Posterior vena cava (tissue), 2 donors: ENCODE measurements around the gene RB1. TPM values are rescaled to one million over a fixed set of nuclear protein-coding genes. Genes with fewer than 3 reads are reported as not detected.
"Not testable (repeated sequence)": the region's sequence is repeated elsewhere in the genome, so short reads cannot be mapped to it uniquely, and the experiment has no call there.

Source experiments
- DNase-seq: peaks from one replicate; pipeline ENCODE4 v3.0.0-alpha.2; 2020; ENCODE audit warnings: low spot score
- intact Hi-C, 2 donors: fragments of 100-400 bp; cut with DNase I; formaldehyde crosslinking; loops; one replicate each; pipeline versions ENCODE4 v1.14.1 to v1.14.2; 2022 to 2023
- total RNA-seq, 2 donors: library from RNA; stranded (reverse); fragmentation: NEBNext Ultra II Directional; extraction: Animal tissue kit (Norgen Biotek cat#: 25700); gene quantifications; one replicate each; pipeline ENCODE4 v1.2.1, GENCODE V29; 2021
- donor health status: DM: yes; HTN: yes; CAD: no.
- donor health status: DM: yes; HTN: yes; CAD: no.

RB1 gene
- total RNA-seq, 2 donors from 2014 or later = 33.3 to 35.9 TPM

DNA sequence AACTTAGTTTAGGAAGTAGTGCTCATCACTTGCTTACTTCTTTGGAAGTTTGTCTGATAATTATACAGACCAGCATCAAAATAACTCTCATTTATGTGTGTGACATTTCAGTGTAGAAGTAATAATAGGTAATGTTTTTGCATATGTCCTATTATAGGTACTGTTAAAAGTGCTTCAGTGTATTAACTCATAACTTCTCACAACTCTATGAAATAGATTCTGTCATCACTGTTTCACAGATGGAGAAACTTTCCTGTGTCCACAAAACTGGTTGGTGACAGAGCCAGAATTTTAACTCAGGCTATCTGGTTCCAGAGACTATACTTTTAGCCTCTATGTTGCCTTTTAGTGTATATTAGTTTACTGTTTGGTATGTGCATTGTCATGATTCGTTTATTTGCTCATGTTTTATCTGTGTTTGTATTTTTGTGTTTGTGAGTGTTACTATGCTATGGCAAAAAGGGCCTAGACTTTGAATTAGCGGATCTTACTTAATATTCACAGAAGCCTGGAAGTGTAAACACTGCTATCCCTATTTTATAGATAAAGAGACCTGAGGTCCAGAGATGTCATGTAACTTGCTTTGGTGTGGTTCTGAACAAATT, 96.6 kb downstream of the RB1 start:
- no peak for DNase-seq
- intact Hi-C loops = no loop called here

DNA sequence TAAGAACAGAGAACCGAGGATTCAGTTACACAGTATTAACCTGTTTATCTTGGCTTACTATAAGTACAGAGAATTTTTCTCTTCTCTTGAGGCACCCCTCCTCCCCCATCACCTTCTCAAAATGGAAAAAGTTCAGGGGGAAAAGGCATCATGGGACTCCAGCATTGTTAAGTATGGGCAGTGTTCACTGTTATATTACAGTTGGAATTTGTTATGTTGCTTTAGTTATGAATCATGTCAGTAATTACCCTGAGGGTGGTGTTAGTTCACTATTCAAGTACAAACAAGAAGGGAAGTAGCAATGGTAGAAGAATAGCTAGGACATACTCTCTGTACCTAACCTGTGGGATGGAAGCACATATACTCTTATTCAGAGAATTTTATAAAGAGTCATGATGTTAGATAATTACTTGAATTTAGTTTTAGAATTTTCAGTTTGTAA, 97.3 kb downstream of the RB1 start:
- no peak for DNase-seq
- intact Hi-C loops = no loop called here

DNA sequence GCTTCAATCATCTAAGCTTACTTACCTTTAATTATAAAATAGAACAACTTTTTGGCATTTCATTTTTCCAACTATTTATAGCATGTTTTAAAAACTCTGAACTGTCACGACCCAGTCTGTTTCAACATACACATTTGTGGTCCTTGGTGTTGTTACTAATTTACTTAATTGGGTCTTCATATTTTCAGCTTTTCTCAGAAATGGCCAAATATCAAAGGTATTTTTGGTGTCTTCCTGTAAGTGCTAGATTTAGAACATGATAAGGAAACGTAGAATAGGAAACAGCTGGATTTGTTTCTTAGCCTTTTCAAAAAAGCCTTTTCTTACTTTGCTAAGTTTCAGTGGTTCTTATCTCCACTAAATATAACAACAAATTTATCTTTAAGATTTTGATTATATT, 97.9 kb downstream of the RB1 start:
- intact Hi-C loops = no loop called here
- DNase-seq = no peak

DNA sequence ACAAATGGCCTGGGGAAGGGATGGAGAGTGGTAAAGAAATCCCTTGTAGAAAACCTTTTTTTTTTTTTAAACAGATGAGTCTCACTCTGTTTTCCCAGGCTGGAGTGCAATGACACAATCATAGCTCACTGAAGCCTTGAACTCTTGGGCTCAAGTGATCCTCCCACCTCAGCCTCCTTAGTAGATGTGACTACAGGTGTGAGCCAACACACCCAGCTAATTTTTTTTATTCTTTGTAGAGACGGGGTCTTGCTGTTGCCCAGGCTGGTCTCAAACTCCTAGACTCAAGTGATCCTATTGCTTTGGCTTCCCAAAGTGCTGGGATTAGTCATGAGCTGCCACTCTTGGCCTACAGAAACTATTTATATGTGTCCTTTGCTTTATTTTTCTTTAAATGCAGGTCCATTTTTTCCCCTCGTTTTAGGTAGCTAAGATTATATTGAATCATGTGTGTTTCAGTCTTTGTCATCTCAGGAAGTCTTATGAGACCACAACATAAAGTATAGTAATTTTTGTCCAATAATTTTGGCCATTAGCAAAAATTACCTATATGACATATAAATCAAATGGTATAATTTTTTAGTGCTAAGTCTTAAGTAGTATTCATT, 98.9 kb downstream of the RB1 start:
- no peak for DNase-seq
- intact Hi-C loops = no loop called here

DNA sequence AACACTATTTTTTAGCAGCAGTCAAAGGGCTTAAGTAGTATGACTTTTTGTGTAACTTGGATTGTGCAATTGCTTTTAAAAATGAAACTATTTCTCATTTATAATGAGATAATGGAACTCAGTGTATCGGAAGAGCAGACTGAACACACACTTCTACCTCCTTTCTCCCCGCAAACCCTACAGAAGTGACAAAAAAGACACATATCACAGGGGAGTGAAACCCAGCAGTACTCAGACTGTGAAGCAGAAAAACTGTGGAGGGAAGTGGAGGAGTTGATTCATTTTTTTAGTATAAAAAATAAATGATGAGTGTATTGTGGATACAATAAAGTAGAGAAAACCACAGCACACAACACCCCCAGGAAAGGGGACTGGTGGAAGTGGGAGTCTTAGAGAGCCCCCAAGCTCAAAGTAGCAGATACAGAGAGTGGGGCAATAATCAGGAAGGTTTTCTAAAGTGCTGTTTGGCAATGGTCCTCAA, 99.6 kb downstream of the RB1 start:
- no peak for DNase-seq
- intact Hi-C loops = no loop called here

DNA sequence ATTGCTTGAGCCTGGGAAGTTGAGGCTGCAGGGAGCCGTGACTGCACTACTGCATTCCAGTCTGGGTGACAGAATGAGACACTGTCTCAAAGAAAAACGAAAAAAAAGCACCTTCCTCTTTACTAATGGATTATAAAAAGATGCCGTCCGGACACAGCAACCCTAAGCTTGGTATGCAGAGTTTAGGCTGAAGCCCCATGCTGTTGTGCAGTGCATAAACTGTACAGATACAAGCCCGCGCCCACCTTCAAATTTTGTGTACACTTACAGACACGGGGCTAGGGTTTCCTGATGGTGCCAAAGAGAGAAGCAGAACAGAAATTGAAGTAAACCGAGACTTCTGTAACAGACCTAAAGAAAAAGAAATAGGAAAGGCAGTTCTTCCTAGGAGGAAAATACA, 100.4 kb downstream of the RB1 start:
- intact Hi-C loops = no loop called here
- DNase-seq = no peak

DNA sequence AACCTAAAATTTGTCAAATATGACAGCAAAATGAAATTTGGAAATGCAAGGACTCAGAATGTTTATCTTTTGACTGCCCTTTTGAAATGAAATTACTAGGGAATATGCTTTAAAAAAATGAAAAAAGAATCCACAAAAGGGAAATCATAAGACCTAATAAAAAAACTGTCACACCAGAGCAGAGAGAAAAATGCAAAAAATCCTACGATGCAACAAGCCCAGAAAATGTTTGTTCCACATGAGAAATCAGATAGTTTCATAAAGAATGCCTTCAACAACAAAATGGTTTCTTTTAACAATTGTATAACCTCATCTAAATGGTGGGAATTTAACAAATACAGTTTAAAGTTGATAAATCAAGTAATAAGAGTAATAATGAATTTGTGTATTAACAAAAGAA, 101.4 kb downstream of the RB1 start:
- intact Hi-C loops = no loop called here
- DNase-seq = no peak

DNA sequence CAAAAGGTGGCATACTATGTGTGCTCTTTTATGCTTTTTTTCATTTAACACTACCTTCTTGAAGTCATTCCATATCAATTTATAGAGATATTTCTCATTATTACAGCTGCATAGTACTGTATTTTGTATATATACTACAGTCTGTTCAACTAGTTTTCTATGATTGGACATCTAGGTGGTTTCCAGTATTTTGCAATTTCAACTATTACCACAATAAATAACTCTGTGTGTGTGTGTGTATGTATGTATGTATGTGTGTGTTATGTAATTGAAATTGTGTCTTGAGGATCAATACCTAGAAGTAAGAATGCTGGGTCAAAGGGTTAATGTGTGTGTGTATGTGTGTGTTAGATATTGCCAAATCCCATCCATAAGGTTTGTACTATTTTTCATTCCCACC, 102.3 kb downstream of the RB1 start:
- no peak for DNase-seq
- intact Hi-C loops = no loop called here

DNA sequence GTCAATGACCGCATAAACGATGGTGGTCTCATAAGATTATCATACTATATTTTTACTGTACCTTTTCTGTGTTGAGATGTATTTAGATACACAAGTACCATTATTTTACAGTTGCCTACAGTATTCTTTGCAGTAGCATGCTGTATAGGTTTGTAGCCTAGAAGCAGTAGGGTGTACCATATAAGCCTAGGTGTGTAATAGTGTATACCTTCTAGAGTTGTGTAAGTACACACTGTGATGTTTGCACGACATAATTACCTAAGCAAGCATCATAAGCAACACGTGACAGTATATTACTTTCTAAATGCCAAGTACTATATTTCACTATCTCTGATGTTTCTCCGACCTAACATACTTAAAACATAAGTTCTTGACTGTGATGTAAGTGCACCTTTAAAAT, 106.6 kb downstream of the RB1 start:
- intact Hi-C loops = no loop called here
- no peak for DNase-seq

DNA sequence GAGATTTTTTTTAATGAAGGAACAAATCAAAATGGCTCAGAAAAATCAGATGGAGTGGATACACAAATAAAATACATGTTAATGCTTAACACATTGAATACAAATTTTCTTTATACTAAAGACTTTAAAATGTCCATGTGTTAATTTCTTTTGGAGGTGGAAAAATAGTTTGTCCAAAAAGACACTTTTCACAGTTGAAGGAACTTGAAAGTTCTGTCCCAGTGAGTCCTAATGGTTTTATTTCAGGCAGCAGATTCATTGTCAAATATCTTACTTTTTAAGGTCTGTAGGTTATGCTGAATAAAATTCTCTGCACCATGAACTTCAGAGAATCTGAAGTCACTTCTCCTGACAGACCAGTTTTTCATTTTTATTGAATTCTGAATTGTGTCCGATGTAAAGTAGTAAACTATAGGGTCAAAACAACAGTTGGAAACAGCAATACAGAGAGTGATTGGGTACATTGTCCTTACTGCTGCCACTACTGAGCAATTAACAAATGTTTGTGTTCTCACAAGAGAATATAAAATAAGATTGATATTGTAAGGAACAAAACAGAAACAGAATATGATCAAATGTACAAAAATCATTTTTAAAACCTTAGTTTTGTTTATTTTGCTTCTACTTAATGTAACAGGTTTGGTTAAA, 107.7 kb downstream of the RB1 start:
- intact Hi-C loops = no loop called here
- no peak for DNase-seq

DNA sequence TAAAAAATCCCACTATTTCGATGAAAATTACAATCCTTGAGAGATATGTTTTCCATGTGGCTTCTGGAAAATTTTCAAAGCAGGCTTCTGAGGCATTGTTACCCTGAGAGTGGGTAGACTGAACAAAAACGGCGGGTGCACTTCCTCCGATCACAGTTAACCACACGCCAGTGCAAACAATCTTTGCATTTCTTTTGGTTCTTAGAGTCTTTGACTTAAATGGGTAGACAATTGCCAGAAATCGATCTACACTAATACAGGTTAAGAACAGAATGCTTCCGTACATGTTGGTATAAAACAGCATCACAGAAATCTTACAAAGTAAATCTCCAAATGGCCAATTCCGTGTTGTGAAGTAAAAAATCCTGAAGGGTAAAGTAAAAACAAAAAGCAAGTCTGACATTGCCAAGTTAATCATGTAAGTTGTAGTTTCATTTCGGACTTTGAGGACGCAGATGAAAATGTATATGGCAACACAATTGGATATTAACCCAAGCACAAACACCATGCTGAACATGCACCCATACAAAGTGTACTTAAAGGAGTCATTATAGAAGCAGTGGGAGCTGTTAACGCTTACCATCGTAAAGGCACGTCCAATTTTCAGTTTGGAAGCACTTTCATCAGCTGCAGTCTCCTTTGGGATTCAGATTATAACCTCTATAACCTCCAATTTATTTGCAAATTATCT, 108.4 kb downstream of the RB1 start:
- DNase-seq = no peak
- intact Hi-C loops = no loop called here

DNA sequence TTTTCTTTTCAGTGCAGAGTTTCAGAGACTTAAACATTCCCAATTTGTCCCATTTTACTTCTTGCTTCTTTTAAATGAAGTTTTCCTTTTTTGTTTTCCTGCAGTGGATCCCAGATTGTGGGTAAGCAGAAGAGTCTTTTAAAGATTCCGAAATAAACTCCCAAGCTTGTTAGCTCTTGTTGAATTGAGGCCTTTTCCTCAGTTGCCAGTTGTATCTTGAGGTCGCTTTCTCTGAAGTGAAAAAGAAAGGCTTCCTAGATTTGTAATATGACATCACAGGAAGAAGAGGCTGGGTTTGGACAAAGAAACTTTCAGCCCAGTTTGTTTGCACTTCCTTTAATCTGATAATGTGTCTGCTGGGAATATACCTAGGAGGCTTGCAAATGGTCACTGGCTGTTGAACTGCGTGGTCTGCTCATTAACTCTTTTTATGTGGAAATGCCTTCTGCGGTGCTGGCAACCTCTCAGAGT, 109.4 kb downstream of the RB1 start, which contains the start of gene LPAR6:
LPAR6 (minus strand) TSS at position 233 of the 471 bp plus-strand sequence. CDS start 690 bp downstream, outside the sequence.
- DNase-seq = no peak
- intact Hi-C loops = no loop called here

DNA sequence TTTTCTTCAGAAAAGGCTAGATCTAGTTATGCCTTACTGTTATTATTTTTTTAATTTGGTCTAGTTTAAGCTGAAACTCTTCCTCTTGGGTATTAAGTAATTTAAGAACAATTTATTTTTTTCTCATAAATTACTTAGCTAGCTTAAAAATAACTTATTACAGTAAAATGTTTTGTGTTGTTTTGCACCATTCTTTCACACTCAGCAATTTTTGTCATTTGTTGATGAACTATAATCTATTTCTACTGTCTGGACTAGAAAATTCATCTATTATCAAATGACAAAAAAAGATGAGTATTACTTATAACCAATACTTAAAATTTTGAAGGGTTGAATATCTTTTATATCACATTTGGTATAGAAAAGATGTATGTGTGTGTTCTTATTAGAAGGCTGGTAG, 111.0 kb downstream of the RB1 start:
- DNase-seq = no peak
- intact Hi-C loops = no loop called here

DNA sequence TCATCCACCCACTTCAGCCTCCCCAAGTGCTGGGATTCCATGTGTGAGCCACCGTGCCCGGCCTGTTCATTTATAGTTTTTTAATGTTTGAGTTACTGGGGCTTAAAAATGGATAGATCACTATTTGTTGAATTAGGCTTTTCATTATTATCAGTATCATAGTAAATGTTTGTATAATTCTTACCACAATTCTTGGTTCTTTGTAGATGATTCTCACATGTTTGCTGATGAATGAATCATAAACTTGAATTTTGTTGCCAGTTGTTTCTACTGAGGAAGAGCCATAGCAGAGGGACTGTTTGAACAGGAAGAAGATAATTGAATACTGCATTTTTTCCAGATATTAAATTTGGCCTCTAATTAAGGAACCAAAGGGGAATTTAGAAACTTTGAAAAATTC, 112.0 kb downstream of the RB1 start:
- no peak for DNase-seq
- intact Hi-C loops = no loop called here

DNA sequence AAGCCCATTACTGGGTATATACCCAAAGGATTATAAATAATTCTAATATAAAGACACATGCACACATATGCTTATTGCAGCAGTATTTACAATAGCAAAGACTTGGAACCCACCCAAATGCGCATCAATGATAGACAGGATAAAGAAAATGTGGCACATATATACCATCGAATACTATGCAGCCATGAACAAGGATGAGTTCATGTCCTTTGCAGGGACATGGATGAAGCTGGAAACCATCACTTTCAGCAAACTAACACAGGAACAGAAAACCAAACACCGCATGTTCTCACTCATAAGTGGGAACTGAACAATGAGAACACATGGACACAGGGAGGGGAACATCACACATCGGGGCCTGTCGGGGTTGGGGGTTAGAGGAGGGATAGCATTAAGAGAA, 118.5 kb downstream of the RB1 start:
- DNase-seq, intact Hi-C loops: not testable (repeated sequence)

DNA sequence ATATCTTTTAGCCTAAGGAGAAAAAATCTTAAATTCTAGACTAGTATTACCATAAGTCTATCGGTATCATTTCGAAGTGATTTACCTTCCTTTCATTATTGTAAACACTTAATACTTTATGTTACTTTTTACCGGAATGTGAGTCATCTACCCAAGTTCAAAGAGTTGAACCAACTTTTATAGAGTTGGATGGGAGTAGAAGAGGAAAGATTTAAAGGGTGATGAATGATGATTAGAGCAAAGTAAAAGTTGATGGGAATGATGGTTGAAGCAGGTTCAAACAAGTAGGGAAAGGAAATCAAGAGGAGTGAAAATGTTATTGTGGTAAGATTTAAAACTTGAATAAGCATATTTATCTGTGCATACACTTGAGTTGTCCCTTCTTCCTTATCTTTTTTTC, 120.7 kb downstream of the RB1 start:
- intact Hi-C loops = no loop called here
- no peak for DNase-seq

DNA sequence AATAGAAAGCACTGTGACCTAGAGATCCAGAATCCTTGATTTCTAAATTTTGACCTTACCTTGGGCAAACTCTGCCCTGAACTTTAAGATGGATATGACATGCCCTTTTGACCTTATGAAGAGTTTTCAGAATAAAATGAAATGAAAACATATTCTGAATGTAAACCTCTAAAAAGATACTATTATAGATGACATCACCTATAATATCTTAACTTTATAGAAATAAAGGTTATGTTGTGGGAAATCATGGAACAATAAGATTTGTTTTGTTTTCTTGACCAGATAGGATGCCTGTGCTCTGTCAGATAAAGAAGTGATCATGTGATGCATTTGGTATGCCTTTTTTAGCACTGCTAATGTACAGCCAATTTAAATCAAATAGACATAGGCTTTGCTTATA, 122.5 kb downstream of the RB1 start:
- intact Hi-C loops = no loop called here
- no peak for DNase-seq

DNA sequence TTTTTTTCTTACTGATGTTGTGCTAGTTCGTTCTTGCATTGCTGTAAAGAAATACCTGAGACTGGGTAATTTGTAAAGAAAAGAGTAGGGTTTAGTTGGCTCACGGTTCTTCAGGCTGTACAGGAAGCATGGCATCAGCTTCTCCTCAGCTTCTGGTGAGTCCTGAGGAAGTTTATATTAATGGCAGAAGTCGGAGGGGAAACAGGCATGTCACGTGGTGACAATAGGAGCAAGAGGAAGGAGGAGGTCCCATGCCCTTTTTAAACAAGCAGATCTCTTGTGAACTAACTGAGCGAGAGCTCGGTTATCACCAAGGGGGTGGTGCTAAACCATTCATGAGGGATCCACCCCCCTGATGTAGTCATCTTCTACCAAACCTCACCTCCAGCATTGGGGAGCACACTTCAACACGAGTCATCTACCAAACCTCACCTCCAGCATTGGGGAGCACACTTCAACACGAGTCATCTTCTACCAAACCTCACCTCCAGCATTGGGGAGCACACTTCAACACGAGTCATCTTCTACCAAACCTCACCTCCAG, 123.3 kb downstream of the RB1 start:
- DNase-seq, intact Hi-C loops: not testable (repeated sequence)

DNA sequence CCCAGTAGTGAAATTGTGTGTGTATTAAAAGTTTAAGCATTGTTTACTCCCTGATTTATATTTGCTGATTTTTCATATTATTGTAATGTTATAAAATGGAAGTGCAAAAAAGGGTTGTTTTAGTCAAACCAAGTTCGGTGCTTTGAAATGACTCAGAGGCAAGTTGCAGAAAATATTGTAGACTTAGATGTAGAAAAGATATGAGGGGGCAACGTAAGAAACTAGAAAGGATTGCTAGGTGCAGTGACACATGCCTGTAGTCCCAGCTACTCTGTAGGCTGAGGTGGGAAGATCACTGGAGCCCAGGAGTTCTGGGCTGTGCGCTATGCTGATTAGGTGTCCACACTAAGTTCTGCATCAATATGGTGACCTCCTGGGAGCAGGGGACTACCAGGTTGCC, 125.5 kb downstream of the RB1 start:
- no peak for DNase-seq
- intact Hi-C loops = no loop called here

DNA sequence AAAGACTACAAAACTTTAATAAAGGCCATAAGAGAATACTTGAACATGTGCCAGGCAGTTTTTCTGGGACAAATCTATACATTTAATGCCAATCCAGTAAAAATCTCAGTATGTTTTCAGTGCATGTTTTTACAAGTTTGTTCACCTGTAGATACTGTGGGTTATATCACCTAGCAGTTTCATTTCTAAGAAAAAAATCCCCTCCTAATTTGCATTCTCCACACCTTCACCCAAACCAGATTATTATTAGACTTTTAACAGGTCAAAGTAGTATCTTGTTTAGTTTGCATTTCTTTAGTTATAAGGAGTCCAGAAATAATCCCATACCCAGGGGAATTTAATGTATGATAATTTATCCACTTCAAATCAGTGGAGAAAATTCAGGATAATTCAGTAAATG, 126.3 kb downstream of the RB1 start:
- DNase-seq = no peak
- intact Hi-C loops = no loop called here
